GM12878 (cell line): ENCODE results near the gene CFAP299.
"Not testable (repeated sequence)": the region's sequence is repeated elsewhere in the genome, so short reads cannot be mapped to it uniquely, and the experiment has no call there.

Experiments used
- BCL11A ChIP-seq: IDR thresholded peaks from 2 replicates; pipeline ENCODE4 v1.6.1; 2011; ENCODE audit warnings: low read depth, low read length
- CHD2 ChIP-seq: IDR thresholded peaks from 2 replicates; pipeline ENCODE4 v1.6.1; 2011; ENCODE audit warnings: low read depth, low read length, improper control_type of control experiment, borderline replicate concordance
- CTCF ChIP-seq, 3 experiments: IDR thresholded peaks in 2 of 3; conservative IDR thresholded peaks in 1 of 3; 2 replicates each; pipeline ENCODE4 v1.5.1; 2011; ENCODE audit warnings: low read depth in 3 of 3, low read length in 3 of 3, mild to moderate bottlenecking in 3 of 3, control low read depth in 2 of 3, moderate library complexity in 2 of 3, inconsistent platforms in 1 of 3, mixed read lengths in 1 of 3; ENCODE audit not compliant: control insufficient read depth in 2 of 3, insufficient read depth in 1 of 3; ENCODE audit errors: extremely low read depth in 1 of 3
- EP300 ChIP-seq, 2 experiments: fragments of 150-350 bp in 1 of 2; IDR thresholded peaks; 2 replicates each; pipeline ENCODE4 v1.6.1; 2011 to 2012; ENCODE audit warnings: low read depth in 2 of 2, low read length in 2 of 2, borderline replicate concordance in 1 of 2, improper control_type of control experiment in 1 of 2, inconsistent platforms in 1 of 2; ENCODE audit not compliant: control insufficient read depth in 1 of 2
- ZNF217 ChIP-seq: fragments of 450-650 bp; IDR thresholded peaks from 2 replicates; pipeline ENCODE4 v1.6.1; 2017; ENCODE audit warnings: antibody characterized with exemption, mild to moderate bottlenecking

- TF ChIP-seq CHD2; EP300 (IDR thresholded peaks at IDR 0.05; ENCODE audit: borderline replicate concordance in 1 of 2, control insufficient read depth in 1 of 2, low read depth in 2 of 2, low read length in 2 of 2); ZNF217; CTCF (IDR thresholded peaks at IDR 0.05 in 2 of 3, conservative IDR thresholded peaks at IDR 0.05 in 1 of 3; ENCODE audit: control insufficient read depth in 2 of 3, extremely low read depth in 1 of 3, insufficient read depth in 1 of 3, low read depth in 3 of 3, low read length in 3 of 3); BCL11A: not testable (repeated sequence)
Measured at GRCh38 chr4:80342684-80343083, 7.2 kb downstream of the CFAP299 start.
